Vagina (tissue), 2 donors: ENCODE measurements around the gene TNFRSF8. TPM values are rescaled to one million over a fixed set of nuclear protein-coding genes. Genes with fewer than 3 reads are reported as not detected.

Experiments
- DNase-seq, 2 donors: peaks; one replicate each; pipeline ENCODE4 v3.0.0-alpha.2; 2017; ENCODE audit errors: extremely low spot score in 2 of 2
- H3K27ac ChIP-seq: fragments of 200-600 bp; sonication (generic); one replicate; pipeline ENCODE4 v1.5.1; 2019
- H3K27me3 ChIP-seq: fragments of 200-600 bp; sonication (generic); one replicate; pipeline ENCODE4 v1.5.1; 2019
- H3K36me3 ChIP-seq, 2 donors: fragments of 200-600 bp; sonication (generic); one replicate each; pipeline ENCODE4 v1.5.1; 2017 to 2019
- H3K4me1 ChIP-seq: fragments of 200-600 bp; sonication (generic); one replicate; pipeline ENCODE4 v1.5.1; 2019
- H3K4me3 ChIP-seq, 2 donors: fragments of 200-600 bp; sonication (generic); 1 replicate in 1 of 2; 2 replicates in 1 of 2; pipeline ENCODE4 v1.5.1; 2016 to 2019
- H3K9me3 ChIP-seq: fragments of 200-600 bp; sonication (generic); one replicate; pipeline ENCODE4 v1.5.1; 2019
- CTCF ChIP-seq, 3 experiments: fragments of 450-650 bp in 2 of 3; fragments of 200-600 bp in 1 of 3; sonication (generic) in 1 of 3; IDR thresholded peaks; one replicate each; pipeline ENCODE4 v1.5.1; 2017 to 2019; ENCODE audit warnings: antibody characterized with exemption in 3 of 3, mild to moderate bottlenecking in 2 of 3, moderate library complexity in 2 of 3
- POLR2A ChIP-seq, 2 donors: fragments of 450-650 bp; IDR thresholded peaks; one replicate each; pipeline ENCODE4 v1.6.1; 2017; ENCODE audit warnings: antibody characterized with exemption in 2 of 2, mild to moderate bottlenecking in 2 of 2, moderate library complexity in 2 of 2
- POLR2AphosphoS5 ChIP-seq, 2 donors: sonication (generic); formaldehyde crosslinking; IDR thresholded peaks; one replicate each; pipeline ENCODE4 v1.9.0; 2017; ENCODE audit warnings: antibody characterized with exemption in 2 of 2, mild to moderate bottlenecking in 2 of 2, low read depth in 1 of 2; ENCODE audit not compliant: insufficient read depth in 1 of 2
- intact Hi-C: fragments of 100-400 bp; cut with DNase I; formaldehyde crosslinking; loops from one replicate; pipeline ENCODE4 v1.15.1; 2023
- total RNA-seq: library from RNA; depleted of rRNA; stranded (reverse); fragments of >200 nt; gene quantifications from one replicate; pipeline ENCODE4 v1.2.3, GENCODE V29; 2016

Gene TNFRSF8
- total RNA-seq, 1 donor from 2014 or later: 1.2 TPM

GRCh38 chr1:12166834-12167492 lies 103.9 kb downstream of the TNFRSF8 start, which contains the start of gene TNFRSF1B:
TNFRSF1B (plus strand) TSS chr1:12166991; CDS start chr1:12167092, 101 bp downstream.
- Histone ChIP-seq H3K27me3 (no peaks in the 10 kb centered on the region), H3K9me3 (no peaks in the 10 kb centered on the region), H3K36me3 (no peaks in the 10 kb centered on the region), H3K4me1 (peaks cover 50% of the 10 kb centered on the region), H3K27ac (peak within 1 kb of the TSS; percentile 90), H3K4me3 (peak within 1 kb of the TSS; percentile 67 to 81)
- no peak for DNase-seq
- TF ChIP-seq CTCF (IDR thresholded peaks at IDR 0.05) (no peak), POLR2A (IDR thresholded peaks at IDR 0.05) (peak in 1 of 2 donors; percentile 85), POLR2AphosphoS5 (IDR thresholded peaks at IDR 0.05; ENCODE audit: insufficient read depth in 1 of 2, low read depth in 1 of 2) (peak in 1 of 2 donors; percentile 38)
- intact Hi-C loops: no loop called here

- no peaks in the 10 kb centered on the region for H3K36me3 ChIP-seq
- no peaks in the 10 kb centered on the region for H3K9me3 ChIP-seq
- no peak for DNase-seq
- H3K4me1 ChIP-seq: peaks cover 49% of the 10 kb centered on the region
- H3K4me3 ChIP-seq: peak overlapping the region; percentile 67 to 81
- peak overlapping the region; percentile 90 for H3K27ac ChIP-seq
- TF ChIP-seq POLR2A (IDR thresholded peaks at IDR 0.05) (no peak), CTCF (IDR thresholded peaks at IDR 0.05) (no peak), POLR2AphosphoS5 (IDR thresholded peaks at IDR 0.05; ENCODE audit: insufficient read depth in 1 of 2, low read depth in 1 of 2) (peak in 1 of 2 donors; percentile 26)
- intact Hi-C loops: no loop called here
- no peaks in the 10 kb centered on the region for H3K27me3 ChIP-seq
Measured at GRCh38 chr1:12167493-12168429, 104.7 kb downstream of the TNFRSF8 start.

GRCh38 chr1:12168451-12169160 lies 105.5 kb downstream of the TNFRSF8 start:
- H3K36me3 ChIP-seq: no peaks in the 10 kb centered on the region
- H3K4me3 ChIP-seq: peak overlapping the region; percentile 67 to 81
- no peaks in the 10 kb centered on the region for H3K9me3 ChIP-seq
- H3K4me1 ChIP-seq: peaks cover 55% of the 10 kb centered on the region
- no peaks in the 10 kb centered on the region for H3K27me3 ChIP-seq
- H3K27ac ChIP-seq: peak overlapping the region; percentile 90
- TF ChIP-seq POLR2AphosphoS5 (IDR thresholded peaks at IDR 0.05; ENCODE audit: insufficient read depth in 1 of 2, low read depth in 1 of 2) (peak in 1 of 2 donors; percentile 8), CTCF (IDR thresholded peaks at IDR 0.05) (no peak)
- intact Hi-C loops: no loop called here
- no peak for DNase-seq

GRCh38 chr1:12169442-12170135 lies 106.5 kb downstream of the TNFRSF8 start:
- peaks cover 60% of the 10 kb centered on the region for H3K4me1 ChIP-seq
- intact Hi-C loops: no loop called here
- H3K27me3 ChIP-seq: no peaks in the 10 kb centered on the region
- H3K27ac ChIP-seq: peak overlapping the region; percentile 90
- H3K9me3 ChIP-seq: no peaks in the 10 kb centered on the region
- TF ChIP-seq POLR2AphosphoS5 (IDR thresholded peaks at IDR 0.05; ENCODE audit: insufficient read depth in 1 of 2, low read depth in 1 of 2) (no peak), CTCF (IDR thresholded peaks at IDR 0.05) (no peak), POLR2A (IDR thresholded peaks at IDR 0.05) (no peak)
- DNase-seq: no peak
- peak overlapping the region in 1 of 2 donors; percentile 81 for H3K4me3 ChIP-seq
- no peaks in the 10 kb centered on the region for H3K36me3 ChIP-seq
